ENCODE measurements around the gene BCAP29.

DNA sequence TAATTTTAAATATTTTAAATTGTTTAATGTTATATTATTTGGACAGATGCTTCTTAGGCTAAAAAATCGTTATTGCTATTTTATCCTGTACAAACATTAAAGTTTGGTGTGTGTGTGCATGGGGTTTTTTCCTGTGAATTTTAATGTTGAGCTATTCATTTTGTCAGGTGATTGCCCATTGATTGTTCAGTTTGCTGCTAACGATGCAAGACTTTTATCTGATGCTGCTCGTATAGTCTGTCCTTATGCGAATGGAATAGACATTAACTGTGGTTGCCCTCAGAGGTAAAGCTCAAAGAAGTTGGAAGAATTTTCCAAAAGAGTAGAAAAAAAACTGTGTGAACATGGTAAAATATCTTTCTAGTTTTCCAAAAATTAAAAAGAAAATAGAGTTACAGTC lies 6.5 kb upstream of the BCAP29 start:
- TF ChIP-seq BHLHE40 (IDR thresholded peaks at IDR 0.05; ENCODE audit: low read depth, low read length) (no peak), FOS (IDR thresholded peaks at IDR 0.05; ENCODE audit: low read depth, low read length) (no peak), RAD21 (IDR thresholded peaks at IDR 0.05; ENCODE audit: low read length) (no peak), POLR2A (IDR thresholded peaks at IDR 0.05; ENCODE audit: low read depth, low read length) (no peak), CEBPB (IDR thresholded peaks at IDR 0.05; ENCODE audit: low read depth, low read length) (no peak), SMC3 (IDR thresholded peaks at IDR 0.05; ENCODE audit: low read depth, low read length) (no peak), RFX5 (IDR thresholded peaks at IDR 0.05; ENCODE audit: low read depth, low read length) (no peak), MXI1 (IDR thresholded peaks at IDR 0.05; ENCODE audit: borderline replicate concordance, low read depth, low read length) (no peak), MAZ (IDR thresholded peaks at IDR 0.05; ENCODE audit: borderline replicate concordance, low read depth, low read length) (no peak), RCOR1 (IDR thresholded peaks at IDR 0.05; ENCODE audit: insufficient replicate concordance, low read length) (no peak), CHD1 (IDR thresholded peaks at IDR 0.05; ENCODE audit: low read depth, low read length) (no peak)
- TF ChIP-seq, protein P1, sequence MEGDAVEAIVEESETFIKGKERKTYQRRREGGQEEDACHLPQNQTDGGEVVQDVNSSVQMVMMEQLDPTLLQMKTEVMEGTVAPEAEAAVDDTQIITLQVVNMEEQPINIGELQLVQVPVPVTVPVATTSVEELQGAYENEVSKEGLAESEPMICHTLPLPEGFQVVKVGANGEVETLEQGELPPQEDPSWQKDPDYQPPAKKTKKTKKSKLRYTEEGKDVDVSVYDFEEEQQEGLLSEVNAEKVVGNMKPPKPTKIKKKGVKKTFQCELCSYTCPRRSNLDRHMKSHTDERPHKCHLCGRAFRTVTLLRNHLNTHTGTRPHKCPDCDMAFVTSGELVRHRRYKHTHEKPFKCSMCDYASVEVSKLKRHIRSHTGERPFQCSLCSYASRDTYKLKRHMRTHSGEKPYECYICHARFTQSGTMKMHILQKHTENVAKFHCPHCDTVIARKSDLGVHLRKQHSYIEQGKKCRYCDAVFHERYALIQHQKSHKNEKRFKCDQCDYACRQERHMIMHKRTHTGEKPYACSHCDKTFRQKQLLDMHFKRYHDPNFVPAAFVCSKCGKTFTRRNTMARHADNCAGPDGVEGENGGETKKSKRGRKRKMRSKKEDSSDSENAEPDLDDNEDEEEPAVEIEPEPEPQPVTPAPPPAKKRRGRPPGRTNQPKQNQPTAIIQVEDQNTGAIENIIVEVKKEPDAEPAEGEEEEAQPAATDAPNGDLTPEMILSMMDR (conservative IDR thresholded peaks at IDR 0.05; ENCODE audit: low read depth, low read length) = no peak
- TF ChIP-seq, protein P2, sequence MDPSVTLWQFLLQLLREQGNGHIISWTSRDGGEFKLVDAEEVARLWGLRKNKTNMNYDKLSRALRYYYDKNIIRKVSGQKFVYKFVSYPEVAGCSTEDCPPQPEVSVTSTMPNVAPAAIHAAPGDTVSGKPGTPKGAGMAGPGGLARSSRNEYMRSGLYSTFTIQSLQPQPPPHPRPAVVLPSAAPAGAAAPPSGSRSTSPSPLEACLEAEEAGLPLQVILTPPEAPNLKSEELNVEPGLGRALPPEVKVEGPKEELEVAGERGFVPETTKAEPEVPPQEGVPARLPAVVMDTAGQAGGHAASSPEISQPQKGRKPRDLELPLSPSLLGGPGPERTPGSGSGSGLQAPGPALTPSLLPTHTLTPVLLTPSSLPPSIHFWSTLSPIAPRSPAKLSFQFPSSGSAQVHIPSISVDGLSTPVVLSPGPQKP (IDR thresholded peaks at IDR 0.05; ENCODE audit: borderline replicate concordance, low read depth, low read length) = no peak
- TF ChIP-seq, protein P3, sequence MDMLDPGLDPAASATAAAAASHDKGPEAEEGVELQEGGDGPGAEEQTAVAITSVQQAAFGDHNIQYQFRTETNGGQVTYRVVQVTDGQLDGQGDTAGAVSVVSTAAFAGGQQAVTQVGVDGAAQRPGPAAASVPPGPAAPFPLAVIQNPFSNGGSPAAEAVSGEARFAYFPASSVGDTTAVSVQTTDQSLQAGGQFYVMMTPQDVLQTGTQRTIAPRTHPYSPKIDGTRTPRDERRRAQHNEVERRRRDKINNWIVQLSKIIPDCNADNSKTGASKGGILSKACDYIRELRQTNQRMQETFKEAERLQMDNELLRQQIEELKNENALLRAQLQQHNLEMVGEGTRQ (IDR thresholded peaks at IDR 0.05; ENCODE audit: low read depth, low read length) = no peak
